NCI-H2081 (cell line): ENCODE measurements around the gene KIF18A.

ENCODE experiments used
- DNase-seq, 2 experiments: peaks; one replicate each; lab custom pipeline; 2025; lab: John Stamatoyannopoulos, UW

The KIF18A gene

GRCh38 chr11:28043930-28044709 lies 63.8 kb downstream of the KIF18A start:
- DNase-seq: no peak

- DNase-seq: no peak
Observed at GRCh38 chr11:28040384-28040783, 67.6 kb downstream of the KIF18A start.

- no peak for DNase-seq
Observed at GRCh38 chr11:28038775-28039174, 69.2 kb downstream of the KIF18A start.

- DNase-seq: no peak
Observed at GRCh38 chr11:28026634-28027290, 81.2 kb downstream of the KIF18A start.

GRCh38 chr11:28017816-28018215 lies 90.1 kb downstream of the KIF18A start:
- no peak for DNase-seq

DNA sequence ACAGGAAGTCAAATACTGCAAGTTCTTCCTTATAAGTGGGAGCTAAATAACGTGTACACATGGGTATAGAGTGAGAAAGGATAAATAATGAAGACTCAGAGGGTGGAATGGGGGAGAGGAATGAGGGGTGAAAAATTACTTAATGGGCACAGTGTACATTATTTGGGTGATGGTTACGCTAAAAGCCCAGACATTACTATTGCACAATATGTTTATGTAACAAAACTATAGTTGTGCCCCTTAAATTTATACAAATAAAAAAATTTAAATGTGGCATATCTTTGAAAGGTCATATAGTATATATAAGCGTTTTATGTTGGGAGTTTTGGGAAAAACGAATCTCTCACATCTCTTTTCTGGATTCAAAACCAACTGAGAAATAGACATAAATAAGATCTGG lies 96.1 kb downstream of the KIF18A start:
- no peak for DNase-seq

- DNase-seq: no peak
Observed at GRCh38 chr11:28009996-28010395, 98.0 kb downstream of the KIF18A start.

GRCh38 chr11:28009388-28009787 lies 98.6 kb downstream of the KIF18A start:
- no peak for DNase-seq

DNA sequence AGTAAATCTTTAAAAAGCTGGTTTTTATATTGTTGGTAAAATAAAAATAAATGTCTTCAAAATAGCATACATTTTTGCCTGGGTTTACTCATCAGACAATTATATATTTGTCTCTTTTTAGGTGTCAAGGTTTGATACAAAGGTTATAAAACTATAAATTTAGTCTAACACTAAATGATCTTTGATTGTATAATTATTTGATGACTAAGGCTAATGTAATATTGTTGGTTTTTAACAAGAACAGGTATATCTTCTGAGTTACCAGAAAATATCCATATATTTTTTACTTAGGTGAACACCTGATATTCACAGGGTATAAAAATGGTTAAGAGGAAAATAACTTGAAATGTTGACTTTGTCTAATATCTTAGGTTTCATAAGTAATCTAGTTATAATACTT lies 104.3 kb downstream of the KIF18A start:
- no peak for DNase-seq

GRCh38 chr11:27998552-27998951 lies 109.4 kb downstream of the KIF18A start:
- no peak for DNase-seq

GRCh38 chr11:27997344-27997743 lies 110.6 kb downstream of the KIF18A start:
- no peak for DNase-seq

- DNase-seq: no peak
Observed at GRCh38 chr11:27996066-27996465, 111.9 kb downstream of the KIF18A start.

- no peak for DNase-seq
Observed at GRCh38 chr11:27995083-27995482, 112.9 kb downstream of the KIF18A start.

GRCh38 chr11:27991736-27992135 lies 116.2 kb downstream of the KIF18A start:
- DNase-seq: no peak

- no peak for DNase-seq
Observed at GRCh38 chr11:27977527-27977926, 130.4 kb downstream of the KIF18A start.

DNA sequence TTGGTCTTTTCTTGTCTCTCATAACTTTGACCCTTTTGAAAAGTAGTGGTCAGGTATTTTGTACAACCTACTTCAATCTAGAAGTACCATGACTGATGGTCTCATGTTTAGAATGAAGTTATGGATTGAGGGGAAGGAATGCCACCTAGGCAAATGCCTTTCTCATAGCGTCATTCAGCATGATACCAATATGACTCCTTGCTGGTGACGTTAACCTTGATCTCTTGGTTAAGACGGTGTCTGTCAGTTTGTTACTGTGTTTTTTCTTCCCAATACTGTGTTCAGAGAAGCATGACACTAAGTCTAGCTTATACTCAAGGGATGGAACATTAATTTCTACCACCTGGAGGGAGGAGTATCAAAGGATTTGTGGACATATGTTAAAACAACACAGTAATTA lies 130.9 kb downstream of the KIF18A start:
- no peak for DNase-seq

- no peak for DNase-seq
Observed at GRCh38 chr11:27976262-27976661, 131.7 kb downstream of the KIF18A start.

GRCh38 chr11:27973851-27974536 lies 134.0 kb downstream of the KIF18A start:
- no peak for DNase-seq

- DNase-seq: no peak
Observed at GRCh38 chr11:27972522-27973170, 135.3 kb downstream of the KIF18A start.

GRCh38 chr11:27971171-27971570 lies 136.8 kb downstream of the KIF18A start:
- DNase-seq: no peak
